Left lobe of liver (tissue), 2 donors: ENCODE measurements around the gene PLPP7. TPM values are rescaled to one million over a fixed set of nuclear protein-coding genes. Genes with fewer than 3 reads are reported as not detected.
A peak's percentile ranks its signal among the peaks of the same experiment; 100 is the strongest.
"Not testable (repeated sequence)": the region's sequence is repeated elsewhere in the genome, so short reads cannot be mapped to it uniquely, and the experiment has no call there.

Source experiments
- ATAC-seq: fragments of 200-7000 bp; cut with Tn5 transposase; one replicate; pipeline ENCODE4 v1.9.1; 2020; ENCODE audit warnings: mild to moderate bottlenecking, moderate library complexity
- DNase-seq: peaks from one replicate; pipeline ENCODE4 v3.0.0-alpha.2; 2020; ENCODE audit warnings: low spot score
- total RNA-seq: library from RNA; stranded (reverse); gene quantifications from one replicate; pipeline ENCODE4 v1.2.1, GENCODE V29; 2021
- donor health status: DM: no; HTN: no; CAD: no; lungs with moderate emphysema.
- donor health status: DM: no; HTN: yes; CAD: no.

The PLPP7 gene
- total RNA-seq = 0.30 TPM

DNA sequence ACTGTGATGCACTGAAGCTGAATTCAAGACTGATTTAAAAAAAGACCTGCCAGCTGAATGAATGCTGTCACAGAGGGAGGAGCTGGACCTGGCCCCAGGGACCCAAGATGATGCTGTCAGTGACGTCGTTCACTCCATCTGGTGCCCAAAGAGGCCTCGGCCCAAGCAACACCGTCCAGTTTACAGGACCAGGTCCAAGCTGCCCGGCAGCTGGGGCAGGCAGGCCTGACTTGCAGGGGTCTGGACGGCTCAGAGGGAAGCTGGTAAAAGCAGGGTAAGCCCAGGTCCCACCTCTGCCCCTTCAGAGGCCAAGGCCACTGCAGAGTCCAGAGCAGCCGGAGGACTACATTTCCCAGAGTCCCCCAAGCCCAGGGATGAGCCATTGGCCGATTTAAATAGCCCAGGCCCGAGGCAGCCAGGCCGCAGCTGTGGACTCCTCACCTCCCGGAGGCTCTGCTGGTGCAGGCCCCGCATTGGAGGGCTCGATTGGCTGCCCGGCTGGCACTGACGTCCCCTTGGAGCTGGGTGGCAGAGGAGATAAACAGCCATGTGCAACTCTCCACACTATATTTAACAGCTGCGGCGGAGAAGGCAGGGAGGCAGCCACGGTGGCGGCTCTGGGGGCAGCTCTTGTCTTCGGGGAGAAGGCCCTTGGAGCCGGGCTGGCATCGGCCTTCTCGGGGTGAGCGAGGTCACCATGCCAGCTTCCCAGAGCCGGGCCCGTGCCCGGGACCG lies at the start of gene PLPP7:
Gene PLPP7 (plus strand): TSS at position 423 of the 735 bp plus-strand sequence. CDS start 275 bp downstream, at position 698.
- ATAC-seq (peak; percentile 71), DNase-seq (no peak)

DNA sequence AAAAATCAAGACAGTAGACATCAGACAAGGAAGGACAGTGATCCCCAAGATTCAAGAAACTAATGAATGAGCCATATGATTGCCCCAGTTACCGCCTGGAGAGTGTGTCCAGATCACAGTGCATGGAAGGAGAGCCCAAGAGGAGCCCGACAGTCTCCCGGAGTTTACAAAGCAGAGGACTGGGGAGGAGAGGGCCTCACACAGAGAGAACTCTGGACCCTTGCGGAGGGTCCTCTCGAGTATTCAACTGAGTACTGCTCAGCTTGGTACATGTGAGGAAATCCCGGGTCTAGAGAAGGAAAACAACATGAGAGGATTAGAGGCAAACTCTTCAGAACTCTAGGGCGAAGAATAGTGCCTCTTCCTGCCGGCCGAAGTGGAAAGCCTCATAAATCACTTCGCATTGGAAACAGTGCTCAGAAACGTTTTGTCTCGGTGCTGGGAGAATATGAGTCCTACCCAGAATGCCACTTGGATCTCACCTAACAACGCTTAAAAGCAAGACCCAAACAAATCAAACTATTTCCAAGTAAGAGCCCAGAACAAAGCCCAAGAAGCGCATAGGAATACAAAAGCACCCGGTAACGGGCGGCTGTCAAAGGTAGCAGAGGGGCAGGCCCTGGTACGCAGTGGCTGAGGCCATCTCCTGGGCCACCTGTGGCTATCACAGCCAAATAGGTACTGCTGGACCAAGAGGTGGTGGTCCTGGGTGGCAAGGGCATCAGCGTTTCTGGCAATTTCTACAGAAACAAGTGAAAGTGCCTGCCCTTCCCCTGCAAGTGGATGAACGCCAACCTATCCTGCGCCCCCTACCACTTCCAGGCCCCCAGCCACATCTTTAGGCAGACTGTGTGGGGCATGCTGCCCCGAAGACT lies 49.2 kb upstream of the PLPP7 start:
- ATAC-seq (no peak), DNase-seq (no peak)

DNA sequence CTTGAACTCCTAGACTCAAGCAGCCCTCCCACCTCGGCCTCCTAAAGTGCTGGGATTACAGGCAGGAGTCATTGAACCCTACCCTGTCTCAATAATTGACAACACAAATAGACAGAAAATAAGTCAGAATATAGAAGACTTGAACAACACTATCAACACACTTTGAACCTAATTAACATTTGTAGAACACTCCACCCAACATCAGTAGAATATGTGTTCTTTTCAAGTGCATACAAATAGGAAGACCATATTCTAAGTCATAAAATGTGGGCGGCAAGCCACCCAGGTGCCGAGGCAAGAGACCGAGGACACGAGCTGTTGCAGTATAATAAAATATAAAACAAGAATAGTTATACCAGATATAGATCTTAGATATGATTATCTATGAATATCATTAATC lies 45.2 kb upstream of the PLPP7 start:
- not testable (repeated sequence) for ATAC-seq, DNase-seq

DNA sequence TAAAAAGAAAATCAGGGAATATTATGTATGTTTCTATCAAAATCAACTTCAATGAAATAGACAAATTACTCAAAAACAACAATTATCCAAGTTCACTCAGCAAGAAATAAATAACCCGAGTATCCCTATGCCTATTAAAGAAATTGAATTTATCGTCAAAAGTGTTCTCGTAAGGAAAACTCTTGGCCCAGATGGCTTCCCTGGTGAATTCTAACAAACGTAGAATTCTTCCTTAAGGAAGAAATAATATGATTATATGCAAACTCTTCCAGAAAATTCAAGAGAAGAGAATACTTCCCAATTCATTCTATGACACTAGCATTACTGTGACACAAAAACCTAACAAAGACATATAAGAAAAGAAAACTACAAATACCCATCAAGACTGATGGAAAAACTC lies 42.9 kb upstream of the PLPP7 start:
- ATAC-seq = no peak

DNA sequence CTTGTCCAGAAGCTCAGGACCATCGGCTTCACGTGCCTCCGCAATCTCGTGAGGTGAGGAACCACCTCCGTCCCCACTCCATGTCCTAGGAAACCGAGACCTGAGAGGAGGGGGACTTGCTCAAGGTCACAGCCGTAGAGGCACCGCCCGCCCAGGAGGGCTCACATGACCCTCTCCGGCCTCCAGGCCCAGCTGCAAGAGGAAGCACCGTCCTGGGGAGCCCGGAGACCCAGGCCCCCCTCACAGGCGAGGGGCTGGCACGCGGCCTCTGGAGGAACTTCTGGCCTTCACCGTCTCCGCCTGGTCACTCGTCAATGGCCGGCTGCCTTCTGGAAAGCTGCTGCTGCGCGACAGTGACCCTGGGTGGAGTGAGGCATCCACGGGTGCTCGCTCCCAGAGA lies 37.4 kb upstream of the PLPP7 start:
- ATAC-seq (no peak), DNase-seq (no peak)

More for the DNA sequence above, 42.9 kb upstream of the PLPP7 start:
- DNase-seq = no peak

DNA sequence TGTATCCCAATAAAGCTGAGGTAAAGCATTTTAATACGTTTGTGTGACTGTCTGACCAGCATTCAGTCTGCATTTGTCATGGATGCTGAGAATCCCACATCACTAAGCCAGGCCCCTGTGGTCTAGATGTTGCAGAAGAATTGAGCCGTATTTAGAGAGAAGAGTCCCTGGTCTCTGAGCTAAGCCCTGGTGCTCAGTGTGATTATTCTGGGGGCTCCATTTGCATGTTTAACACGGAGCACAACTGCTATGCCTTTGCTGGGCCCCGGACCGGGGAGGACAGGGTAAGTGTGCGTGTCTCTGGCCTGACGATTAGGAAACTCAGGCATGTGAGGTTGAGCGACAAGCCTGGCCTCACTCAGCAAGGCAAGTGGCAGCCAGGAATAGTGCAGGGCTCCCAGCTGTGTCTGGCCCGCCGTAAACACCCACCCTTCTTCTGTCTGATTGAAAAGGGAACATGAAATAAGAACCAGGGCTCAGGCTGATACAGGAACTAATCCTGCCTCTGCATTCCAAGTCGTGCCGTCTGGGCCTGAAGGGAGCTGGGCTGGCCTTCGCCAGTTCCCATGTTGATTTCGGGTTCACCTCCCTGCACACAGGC lies 35.5 kb upstream of the PLPP7 start:
- peak; percentile 14 for ATAC-seq

DNA sequence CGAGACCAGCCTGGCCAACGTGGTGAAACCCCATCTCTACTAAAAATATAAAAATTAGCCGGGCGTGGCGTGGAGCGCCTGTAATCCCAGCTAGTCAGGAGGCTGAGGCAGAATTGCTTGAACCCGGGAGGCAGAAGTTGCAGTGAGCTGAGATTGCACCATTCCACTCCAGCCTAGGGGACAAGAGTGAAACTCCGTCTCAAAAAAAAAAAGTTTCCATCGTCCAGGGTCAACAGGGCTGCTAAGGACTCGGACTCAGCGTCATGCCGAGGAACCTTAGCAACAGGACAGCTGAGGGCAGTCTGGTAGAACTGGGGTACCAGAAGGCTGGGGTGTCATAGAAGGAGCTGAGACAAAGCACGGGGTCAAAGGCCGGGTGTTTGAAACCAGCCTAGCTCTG lies 34.9 kb upstream of the PLPP7 start:
- DNase-seq (no peak), ATAC-seq (no peak)

More for the DNA sequence above, 35.5 kb upstream of the PLPP7 start:
- no peak for DNase-seq

DNA sequence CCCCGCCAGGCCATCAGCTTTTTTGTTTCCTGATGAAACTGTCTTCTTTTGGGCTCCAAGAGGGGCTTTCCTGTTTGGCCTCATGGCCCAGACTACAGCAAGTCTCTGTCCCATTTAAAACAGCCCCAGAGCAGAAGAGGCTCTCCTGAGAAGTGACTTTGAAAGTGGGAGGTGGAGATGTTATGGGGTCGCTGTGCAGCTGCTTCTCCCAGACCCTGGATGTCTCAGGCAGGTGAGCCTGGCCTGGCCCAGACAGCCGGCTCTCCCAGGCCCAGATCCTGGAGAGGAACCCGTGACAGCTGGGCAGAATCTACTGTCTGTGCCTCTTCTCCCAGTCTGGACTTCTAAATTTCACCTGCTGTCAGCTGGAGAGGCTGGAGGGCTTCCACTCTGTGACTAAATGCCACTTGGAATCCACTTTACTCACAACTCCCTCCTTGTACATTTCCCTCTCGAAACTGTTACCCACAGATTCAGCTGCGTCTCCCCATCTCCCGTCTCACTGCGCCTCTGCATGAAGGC lies 33.8 kb upstream of the PLPP7 start:
- DNase-seq = no peak
- no peak for ATAC-seq

DNA sequence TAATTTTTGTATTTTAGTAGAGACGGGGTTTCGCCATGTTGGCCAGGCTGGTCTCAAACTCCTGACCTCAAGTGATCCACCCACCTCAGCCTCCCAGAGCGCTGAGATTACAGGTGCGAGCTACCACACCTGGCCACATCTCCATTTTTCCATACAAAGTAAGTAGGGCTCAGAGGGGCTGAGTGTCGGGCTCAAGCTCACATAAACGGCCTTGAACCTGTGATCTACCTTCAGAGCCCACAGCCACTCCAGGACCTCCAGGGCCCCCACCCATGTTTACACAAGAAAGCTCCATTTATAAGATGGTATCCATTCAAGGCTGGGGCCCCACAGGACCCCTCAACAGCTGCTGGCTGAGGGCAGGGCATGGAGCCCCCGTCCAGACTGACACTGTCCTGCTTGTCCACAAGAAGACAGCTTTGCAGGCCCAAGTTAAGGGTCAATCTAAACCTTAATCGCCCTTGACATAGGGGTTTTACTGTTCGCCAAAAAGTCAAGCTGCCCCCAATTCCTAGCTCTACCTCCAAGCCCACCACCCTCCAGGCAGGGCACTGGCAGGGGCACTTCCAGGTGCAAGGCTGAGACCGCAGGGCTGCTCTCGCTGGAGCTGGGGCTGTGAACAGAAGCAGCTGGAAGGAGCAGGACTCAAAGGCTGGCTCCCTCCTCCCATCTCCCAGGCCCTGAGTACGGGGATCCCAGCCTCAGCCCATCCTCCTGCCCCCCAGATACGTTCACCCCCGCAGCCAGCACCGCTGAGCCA lies 32.1 kb upstream of the PLPP7 start:
- ATAC-seq (no peak), DNase-seq (no peak)

DNA sequence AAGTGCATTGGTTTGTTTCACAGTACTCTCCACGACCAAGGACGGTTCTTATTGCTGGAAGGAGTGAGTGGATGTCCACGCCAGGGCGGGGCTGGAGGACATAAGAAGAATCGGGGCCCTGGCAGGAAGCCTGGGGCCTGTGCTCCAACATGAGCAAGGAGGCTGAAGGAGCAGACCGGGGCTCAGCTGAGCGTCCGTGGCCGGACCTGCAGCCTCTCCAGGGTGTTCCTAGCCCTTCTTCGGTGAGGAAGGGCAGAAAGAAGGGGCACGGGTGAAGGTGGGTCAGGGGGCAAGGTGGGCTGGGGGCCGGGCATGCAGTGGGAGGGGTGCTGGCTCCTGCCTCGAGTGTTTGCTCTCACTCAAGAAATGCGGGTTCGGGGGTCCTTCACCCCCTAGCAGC lies 31.3 kb upstream of the PLPP7 start:
- DNase-seq (no peak), ATAC-seq (no peak)

DNA sequence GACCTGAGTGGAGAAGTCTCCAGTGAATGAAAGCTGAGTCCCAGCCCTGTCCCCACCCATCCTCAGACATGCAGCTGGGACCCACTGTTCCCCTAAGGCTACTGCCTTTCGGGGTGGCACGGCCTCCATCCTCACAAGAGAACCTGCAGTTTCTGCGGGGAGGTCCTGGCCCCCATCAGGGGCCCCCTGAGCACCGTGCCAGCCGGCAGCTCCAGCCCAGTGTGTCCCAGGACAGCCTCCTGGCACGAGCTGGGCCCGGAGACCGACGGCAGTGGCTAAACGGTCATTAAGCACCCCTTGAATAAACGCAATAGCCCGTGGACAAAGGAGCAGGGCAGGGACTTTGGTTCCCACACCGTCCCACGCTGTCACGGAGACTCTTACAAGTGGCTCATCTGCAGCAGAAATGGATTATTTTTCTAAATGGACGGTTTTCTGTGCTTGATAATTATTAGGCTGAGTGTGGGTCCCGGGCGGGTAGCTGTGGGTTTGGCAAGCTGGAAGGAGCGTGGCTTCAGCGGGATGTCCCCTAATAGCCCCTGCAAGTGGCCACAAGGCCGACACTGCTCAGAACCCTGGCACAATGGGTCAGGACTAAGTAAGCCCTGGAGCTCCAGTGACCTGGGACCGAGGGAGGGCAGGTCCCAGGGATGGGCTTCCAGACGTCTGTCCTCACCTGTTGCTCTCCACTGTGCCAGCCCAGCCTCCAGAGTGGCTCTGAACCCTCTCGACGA lies 30.7 kb upstream of the PLPP7 start:
- ATAC-seq = no peak
- DNase-seq = no peak

DNA sequence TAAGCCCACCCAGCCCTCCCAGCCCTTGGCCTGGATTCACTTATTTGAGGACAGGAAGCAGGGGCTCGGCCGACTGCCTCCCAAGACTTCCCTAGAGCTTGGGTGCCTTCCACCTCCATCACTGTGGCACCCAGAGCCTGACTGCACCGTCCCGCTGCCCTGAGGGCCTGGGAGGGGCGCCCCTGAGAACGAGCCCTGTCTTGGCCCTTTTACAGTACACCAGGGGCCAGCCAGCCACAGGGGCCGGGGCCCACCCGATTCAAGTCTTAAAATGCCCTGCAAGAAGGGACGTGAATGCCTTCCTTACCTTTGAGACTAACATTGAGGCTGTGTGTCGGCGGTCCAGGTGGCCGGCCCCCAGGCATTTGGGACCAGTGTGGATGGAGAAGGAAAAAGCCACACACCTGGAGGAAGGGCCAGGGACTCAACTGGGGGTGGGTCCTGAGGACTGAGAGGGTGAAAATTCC lies 30.1 kb upstream of the PLPP7 start:
- no peak for DNase-seq
- no peak for ATAC-seq

DNA sequence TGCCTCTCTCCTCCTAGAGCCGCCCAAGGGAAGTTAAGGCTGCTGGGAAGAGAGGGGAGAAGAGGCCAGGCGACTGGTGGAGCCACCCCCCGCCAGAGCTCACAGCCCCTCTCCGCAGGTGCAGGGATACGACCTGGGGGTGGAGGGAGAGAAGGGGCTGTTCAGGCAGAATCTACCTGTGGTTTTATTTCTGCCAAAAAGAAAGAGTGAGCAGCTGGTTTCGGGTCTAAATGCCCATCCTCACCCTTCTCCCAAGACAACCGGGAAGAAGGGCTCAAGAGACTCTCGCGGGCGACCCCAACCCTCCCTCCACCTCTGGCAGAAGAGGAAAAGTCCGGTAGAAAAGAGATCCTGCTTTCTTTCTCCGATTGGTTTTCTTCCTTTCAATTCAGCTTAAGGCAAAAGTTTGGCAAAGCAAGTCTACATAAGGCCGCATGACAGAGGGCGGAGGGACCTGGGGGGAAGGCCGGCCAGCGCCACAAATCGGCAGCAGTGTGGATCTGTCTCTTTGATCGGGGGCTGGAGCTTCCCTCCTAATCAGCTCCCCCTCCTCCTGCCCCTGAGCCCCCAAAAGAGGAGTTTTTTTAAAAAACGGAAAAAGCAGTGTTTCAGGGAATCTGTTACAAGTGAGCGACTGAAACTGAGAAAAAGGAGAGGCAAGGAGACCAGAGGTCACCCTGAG lies 29.5 kb upstream of the PLPP7 start:
- no peak for ATAC-seq
- no peak for DNase-seq

DNA sequence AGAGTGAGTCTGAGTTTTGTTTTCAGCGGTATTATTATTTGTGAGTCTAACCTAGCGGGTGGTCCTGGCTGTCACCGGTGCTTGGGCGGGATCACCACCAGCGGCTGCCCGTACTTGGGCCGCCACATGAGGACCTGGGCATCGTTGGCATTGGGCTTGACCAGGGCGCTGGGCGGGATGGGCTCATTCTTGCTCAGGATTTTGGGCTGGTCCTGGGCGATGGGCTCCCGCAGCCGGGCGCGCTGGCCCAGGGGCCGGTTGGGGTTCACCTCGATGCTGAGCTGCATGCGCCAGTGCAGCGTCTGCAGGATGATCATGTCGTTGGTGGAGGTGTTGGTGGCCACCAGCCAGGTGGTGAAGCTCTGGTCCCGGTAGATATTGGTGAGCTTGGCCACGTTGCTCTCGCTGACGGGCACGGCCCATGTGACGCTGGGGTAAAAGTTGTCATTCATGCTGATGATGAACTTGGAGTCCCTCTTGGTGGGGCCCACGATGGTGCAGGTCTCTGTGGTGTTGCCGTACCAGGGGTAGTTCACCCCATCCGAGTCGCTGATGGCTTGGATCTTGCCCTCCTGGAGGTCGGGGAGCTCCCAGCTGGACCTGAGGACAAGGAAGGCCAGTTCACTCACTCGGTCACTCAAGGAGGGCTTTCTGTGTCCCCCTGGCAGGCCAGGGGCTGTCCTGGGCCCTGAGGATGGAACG lies 28.6 kb upstream of the PLPP7 start:
- no peak for DNase-seq

DNA sequence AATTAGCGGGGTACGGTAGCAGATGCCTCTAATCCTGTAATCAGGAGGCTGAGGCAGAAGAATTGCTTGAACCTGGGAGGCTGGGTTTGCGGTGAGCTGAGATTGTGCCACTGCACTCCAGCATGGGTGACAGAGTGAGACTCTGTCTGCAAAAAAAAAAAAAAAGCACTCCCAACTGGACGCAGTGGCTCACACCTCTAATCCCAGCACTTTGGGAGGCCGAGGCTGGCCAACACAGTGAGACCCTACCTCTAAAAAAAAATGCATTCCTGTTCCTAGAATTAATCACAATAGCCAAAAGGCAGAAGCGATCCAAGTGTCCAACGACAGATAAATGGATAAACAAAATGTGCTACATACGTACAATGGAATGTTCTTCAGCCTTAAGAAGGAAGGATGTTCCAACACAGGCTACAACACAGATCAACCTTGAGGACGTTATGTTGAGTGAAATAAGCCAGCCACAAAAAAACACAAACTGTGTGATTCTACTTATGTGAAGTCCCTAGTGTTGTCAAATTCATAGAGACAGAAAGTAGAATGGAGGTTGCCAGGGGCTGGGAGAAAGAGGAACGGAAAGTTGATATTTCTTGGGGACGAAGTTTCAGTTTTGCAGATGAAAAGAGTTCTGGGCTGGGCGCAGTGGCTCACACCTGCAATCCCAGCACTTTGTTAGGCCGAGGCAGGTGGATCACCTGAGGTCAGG lies 27.0 kb upstream of the PLPP7 start:
- DNase-seq (no peak), ATAC-seq (no peak)

More for the DNA sequence above, 28.6 kb upstream of the PLPP7 start:
- ATAC-seq = no peak

DNA sequence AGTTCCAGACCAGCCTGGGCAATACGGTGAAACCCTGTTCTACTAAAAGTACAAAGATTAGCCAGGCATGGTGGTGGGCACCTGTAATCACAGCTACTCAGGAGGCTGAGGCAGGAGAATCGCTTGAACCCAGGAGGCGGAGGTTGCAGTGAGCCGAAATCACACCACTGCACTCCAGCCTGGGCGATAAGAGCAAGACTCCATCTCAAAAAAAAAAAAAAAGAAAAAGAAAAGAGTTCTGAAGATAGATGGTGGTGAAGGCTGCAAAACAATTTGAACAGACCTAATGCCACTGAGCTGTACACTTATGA lies 26.5 kb upstream of the PLPP7 start:
- ATAC-seq, DNase-seq: not testable (repeated sequence)

DNA sequence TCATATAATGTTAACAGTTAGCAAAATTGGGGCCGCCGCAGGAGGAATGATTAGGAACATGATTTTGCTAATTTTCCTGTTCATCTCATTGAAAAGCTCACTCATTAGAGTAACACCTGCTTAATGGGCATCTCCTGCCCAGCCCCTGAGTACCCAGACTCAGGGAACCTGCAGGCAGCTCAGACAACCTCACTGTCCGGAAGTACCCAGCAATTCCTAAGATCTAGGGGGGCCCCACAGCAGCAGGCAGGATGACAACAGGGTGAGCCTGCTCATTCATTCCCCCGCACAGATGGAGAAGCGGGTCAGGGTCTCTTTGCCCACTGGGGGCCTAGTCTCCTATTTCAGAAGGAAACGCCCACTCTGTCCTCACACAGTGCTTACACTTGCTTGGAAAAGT lies 25.8 kb upstream of the PLPP7 start:
- ATAC-seq (no peak), DNase-seq (no peak)

DNA sequence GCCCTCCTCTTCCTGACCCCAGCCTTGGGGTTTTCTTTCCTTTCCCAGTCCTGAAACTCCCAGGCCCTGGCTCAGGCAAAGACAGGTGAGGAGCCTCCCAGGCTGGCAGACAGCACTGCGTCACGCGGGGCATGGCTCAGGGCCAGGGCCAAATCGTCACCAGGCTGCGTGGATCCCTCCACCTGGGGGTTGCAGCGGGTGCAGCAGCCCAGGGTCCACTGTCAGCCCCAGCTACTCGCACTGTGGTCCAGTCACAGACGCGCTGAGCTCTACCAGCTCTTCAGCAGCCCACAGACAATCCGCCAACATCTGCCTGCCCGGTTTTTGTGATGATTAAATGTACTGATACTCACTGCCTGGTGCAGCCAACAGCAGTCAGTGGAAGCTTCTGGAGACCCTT lies 25.3 kb upstream of the PLPP7 start:
- ATAC-seq (no peak), DNase-seq (no peak)
